GM12892 (cell line): Measurements from ENCODE around the gene EFEMP2.

Experiments used
- POLR2A ChIP-seq: IDR thresholded peaks from 2 replicates; pipeline ENCODE4 v1.6.1; 2011; ENCODE audit warnings: low read depth, low read length, control low read depth
- POLR2AphosphoS5 ChIP-seq: IDR thresholded peaks from 2 replicates; pipeline ENCODE4 v1.6.1; 2011; ENCODE audit warnings: low read depth, low read length, control low read depth
- TAF1 ChIP-seq: IDR thresholded peaks from 2 replicates; pipeline ENCODE4 v1.6.1; 2011; ENCODE audit warnings: low read depth, mild to moderate bottlenecking, control low read depth, low read length, borderline replicate concordance

DNA sequence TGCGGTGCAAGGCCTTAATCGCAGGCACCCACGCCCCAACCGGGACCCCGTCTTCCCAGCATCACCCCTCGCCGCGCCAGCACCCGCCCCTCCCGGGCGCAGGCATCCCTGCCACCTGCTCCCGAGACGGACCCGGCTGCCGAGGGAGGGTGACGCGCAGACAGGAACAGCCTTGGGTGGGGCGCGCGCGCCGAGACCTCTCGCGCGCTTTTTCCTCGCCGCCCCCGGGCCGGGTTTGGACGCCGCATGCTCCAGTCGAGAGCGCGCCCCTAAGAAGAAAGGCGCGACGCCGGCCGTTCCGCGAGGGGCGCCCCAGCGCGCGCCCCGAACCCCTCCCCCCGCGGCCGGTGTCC, 15.1 kb downstream of the EFEMP2 start:
- no peak for TF ChIP-seq POLR2A
- TF ChIP-seq TAF1: no peak
- no peak for TF ChIP-seq POLR2AphosphoS5
